SKM-1 treated with dmso at 0.1 percent for 144 hours (cell line): ENCODE data around the gene GPR61.
A peak's percentile ranks its signal among the peaks of the same experiment; 100 is the strongest.

Experiments
- DNase-seq: peaks from one replicate; lab custom pipeline; 2025; ENCODE audit not compliant: unreplicated experiment; lab: John Stamatoyannopoulos, UW

GPR61 gene

GRCh38 chr1:109532365-109533136 lies 7.1 kb upstream of the GPR61 start:
- peak; percentile 65 for DNase-seq

GRCh38 chr1:109534307-109534858 lies 5.3 kb upstream of the GPR61 start:
- no peak for DNase-seq

- DNase-seq, result no peak
These were observed 4.2 kb upstream of the GPR61 start for GRCh38 chr1:109535481-109535880.

- DNase-seq, result no peak
These were observed 3.6 kb upstream of the GPR61 start for GRCh38 chr1:109535971-109536491.

GRCh38 chr1:109537450-109538178 lies 2.1 kb upstream of the GPR61 start:
- DNase-seq, result no peak

- DNase-seq, result no peak
These were observed 681 bp upstream of the GPR61 start for GRCh38 chr1:109538827-109539555.

- DNase-seq, result no peak
These were observed 1.4 kb downstream of the GPR61 start for GRCh38 chr1:109541102-109541501.

- DNase-seq, result no peak
These were observed 3.0 kb downstream of the GPR61 start for GRCh38 chr1:109542657-109543056.

- DNase-seq, result no peak
These were observed 3.8 kb downstream of the GPR61 start for GRCh38 chr1:109543283-109543987.

GRCh38 chr1:109543988-109544735 lies 4.5 kb downstream of the GPR61 start:
- no peak for DNase-seq

GRCh38 chr1:109546311-109547109 lies 6.8 kb downstream of the GPR61 start:
- DNase-seq, result peak; percentile 85

- no peak for DNase-seq
These were observed 8.0 kb downstream of the GPR61 start for GRCh38 chr1:109547463-109548320.

- DNase-seq, result peak; percentile 95
These were observed 8.9 kb downstream of the GPR61 start, which contains the start of gene GNAI3 for GRCh38 chr1:109548321-109549267. Gene GNAI3, plus strand, starts transcription at chr1:109548615. Its CDS starts 106 bp downstream, at chr1:109548721.

- DNase-seq, result no peak
These were observed 16.9 kb downstream of the GPR61 start for GRCh38 chr1:109556563-109556962.

GRCh38 chr1:109557520-109557919 lies 17.8 kb downstream of the GPR61 start:
- DNase-seq, result no peak

GRCh38 chr1:109559995-109560394 lies 20.3 kb downstream of the GPR61 start:
- DNase-seq, result no peak
